ENCODE data around the gene DAP. TPM values are rescaled to one million over a fixed set of nuclear protein-coding genes. Genes with fewer than 3 reads are reported as not detected.
A peak's percentile ranks its signal among the peaks of the same experiment; 100 is the strongest.

Gene DAP
- total and polyA plus RNA-seq, 10 donors, result 29.4 to 111 (median 65.2) TPM

- TF ChIP-seq POLR2A (IDR thresholded peaks at IDR 0.05), result no peak
- TF ChIP-seq POLR2AphosphoS5 (IDR thresholded peaks at IDR 0.05), result no peak
- TF ChIP-seq, protein P1, sequence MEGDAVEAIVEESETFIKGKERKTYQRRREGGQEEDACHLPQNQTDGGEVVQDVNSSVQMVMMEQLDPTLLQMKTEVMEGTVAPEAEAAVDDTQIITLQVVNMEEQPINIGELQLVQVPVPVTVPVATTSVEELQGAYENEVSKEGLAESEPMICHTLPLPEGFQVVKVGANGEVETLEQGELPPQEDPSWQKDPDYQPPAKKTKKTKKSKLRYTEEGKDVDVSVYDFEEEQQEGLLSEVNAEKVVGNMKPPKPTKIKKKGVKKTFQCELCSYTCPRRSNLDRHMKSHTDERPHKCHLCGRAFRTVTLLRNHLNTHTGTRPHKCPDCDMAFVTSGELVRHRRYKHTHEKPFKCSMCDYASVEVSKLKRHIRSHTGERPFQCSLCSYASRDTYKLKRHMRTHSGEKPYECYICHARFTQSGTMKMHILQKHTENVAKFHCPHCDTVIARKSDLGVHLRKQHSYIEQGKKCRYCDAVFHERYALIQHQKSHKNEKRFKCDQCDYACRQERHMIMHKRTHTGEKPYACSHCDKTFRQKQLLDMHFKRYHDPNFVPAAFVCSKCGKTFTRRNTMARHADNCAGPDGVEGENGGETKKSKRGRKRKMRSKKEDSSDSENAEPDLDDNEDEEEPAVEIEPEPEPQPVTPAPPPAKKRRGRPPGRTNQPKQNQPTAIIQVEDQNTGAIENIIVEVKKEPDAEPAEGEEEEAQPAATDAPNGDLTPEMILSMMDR (IDR thresholded peaks at IDR 0.05 in 8 of 11, conservative IDR thresholded peaks at IDR 0.05 in 3 of 11), result no peak
- H3K27ac ChIP-seq, result no peak overlapping the region
- H3K4me3 ChIP-seq, result no peak overlapping the region
- H3K27me3 ChIP-seq (replicated peaks in 1 of 7), result no peaks in the 10 kb centered on the region
- peaks cover 0 to 70% (median 18%) of the 10 kb centered on the region in 6 donors for H3K36me3 ChIP-seq
- 48 to 96% (median 75%) methylated on average over 2 of the region's 2 CpGs for WGBS, 5 donors
- peaks cover 5 to 38% (median 15%) of the 10 kb centered on the region in 6 donors for H3K4me1 ChIP-seq
- peaks cover 0 to 12% (median 6%) of the 10 kb centered on the region in 8 donors for H3K9me3 ChIP-seq
- no peak for DNase-seq
- intact Hi-C loops (cut with DNase I; ENCODE audit: low total_unique reads), result no loop called here
These were observed 20.6 kb downstream of the DAP start for GRCh38 chr5:10740384-10740783.

DNA sequence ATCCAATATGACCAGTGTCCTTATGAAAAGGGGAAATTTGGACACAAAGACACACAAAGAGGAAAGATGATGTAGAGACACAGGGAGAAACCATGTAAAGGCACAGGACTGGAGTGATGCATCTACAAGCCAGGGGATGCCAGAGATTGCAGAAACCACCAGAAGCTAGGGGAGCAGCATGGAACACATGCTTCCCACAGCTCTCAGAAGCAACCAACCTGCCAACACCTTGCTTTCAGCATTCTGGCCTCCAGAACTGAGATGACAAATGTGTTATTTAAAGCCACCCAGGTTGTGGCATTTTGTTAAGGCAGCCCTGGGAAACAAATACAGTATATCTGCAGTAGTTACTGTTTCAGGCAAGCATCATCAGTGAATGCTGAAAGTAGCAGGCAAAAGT is 23.2 kb downstream of the DAP start:
- Histone ChIP-seq H3K9me3 (peaks cover 0 to 12% (median 6%) of the 10 kb centered on the region in 8 donors), H3K4me3 (no peak overlapping the region), H3K36me3 (peaks cover 0 to 53% (median 11%) of the 10 kb centered on the region in 6 donors), H3K27ac (no peak overlapping the region), H3K27me3 (replicated peaks in 1 of 7) (no peaks in the 10 kb centered on the region), H3K4me1 (peaks cover 5 to 41% (median 21%) of the 10 kb centered on the region in 6 donors)
- intact Hi-C loops (cut with DNase I; ENCODE audit: low total_unique reads), result no loop called here
- TF ChIP-seq POLR2A (IDR thresholded peaks at IDR 0.05) (no peak), POLR2AphosphoS5 (IDR thresholded peaks at IDR 0.05) (no peak)
- TF ChIP-seq, protein P1 (IDR thresholded peaks at IDR 0.05 in 8 of 11, conservative IDR thresholded peaks at IDR 0.05 in 3 of 11), result no peak
- no peak for DNase-seq

DNA sequence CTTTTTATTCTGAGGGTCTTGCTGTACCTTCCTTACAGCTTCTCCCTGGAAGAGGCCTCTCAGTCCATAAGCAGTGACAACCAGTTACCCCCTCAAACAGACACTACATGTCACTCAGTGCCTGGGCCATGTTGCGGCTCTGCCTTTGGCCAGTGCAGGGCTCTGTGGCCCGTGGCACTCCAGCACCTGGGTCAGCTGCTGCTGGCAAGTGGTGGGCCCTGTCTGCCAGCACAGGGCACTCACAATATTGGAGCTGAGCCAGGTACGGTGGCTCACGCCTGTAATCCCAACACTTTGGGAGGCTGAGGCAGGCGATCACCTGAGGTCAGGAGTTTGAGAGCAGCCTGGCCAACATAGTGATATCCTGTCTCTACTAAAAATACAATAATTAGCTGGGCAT is 24.2 kb downstream of the DAP start:
- peaks cover 0 to 12% (median 6%) of the 10 kb centered on the region in 8 donors for H3K9me3 ChIP-seq
- intact Hi-C loops (cut with DNase I; ENCODE audit: low total_unique reads), result no loop called here
- peaks cover 0 to 50% (median 11%) of the 10 kb centered on the region in 6 donors for H3K36me3 ChIP-seq
- TF ChIP-seq POLR2A (IDR thresholded peaks at IDR 0.05), result no peak
- TF ChIP-seq, protein P1 (IDR thresholded peaks at IDR 0.05 in 8 of 11, conservative IDR thresholded peaks at IDR 0.05 in 3 of 11), result no peak
- TF ChIP-seq POLR2AphosphoS5 (IDR thresholded peaks at IDR 0.05), result no peak
- no peak overlapping the region for H3K4me3 ChIP-seq
- peaks cover 5 to 50% (median 28%) of the 10 kb centered on the region in 6 donors for H3K4me1 ChIP-seq
- H3K27me3 ChIP-seq (replicated peaks in 1 of 7), result no peaks in the 10 kb centered on the region
- no peak overlapping the region for H3K27ac ChIP-seq
- 93 to 99% (median 96%) methylated on average over 4 to 5 of the region's 5 CpGs for WGBS, 5 donors
- DNase-seq, result no peak

DNA sequence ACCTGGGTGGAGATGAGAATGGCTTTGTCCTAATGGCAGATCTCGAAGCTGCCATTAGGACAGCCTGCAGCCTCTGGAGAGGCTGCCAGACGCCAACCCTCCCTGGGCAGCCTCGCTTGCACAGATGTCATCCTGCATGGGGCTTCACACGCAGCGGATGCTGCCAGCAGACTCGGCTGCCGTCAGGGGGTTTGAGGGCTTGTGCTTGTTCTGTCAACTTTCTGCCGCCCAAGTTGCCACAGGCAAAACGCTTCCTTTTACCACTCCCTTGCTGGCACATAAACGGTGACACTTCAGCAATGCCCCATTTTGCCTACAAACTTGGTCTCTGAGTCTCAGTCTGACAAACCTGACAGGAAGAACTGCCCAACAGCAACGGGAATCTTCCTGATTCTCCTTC is 24.7 kb downstream of the DAP start:
- WGBS, 5 donors, result 69 to 84% (median 78%) methylated on average over 9 to 11 of the region's 11 CpGs
- TF ChIP-seq POLR2A (IDR thresholded peaks at IDR 0.05), result no peak
- TF ChIP-seq, protein P1 (IDR thresholded peaks at IDR 0.05 in 8 of 11, conservative IDR thresholded peaks at IDR 0.05 in 3 of 11), result no peak
- no peak for TF ChIP-seq POLR2AphosphoS5 (IDR thresholded peaks at IDR 0.05)

More for the DNA sequence above, 24.7 kb downstream of the DAP start:
- H3K9me3 ChIP-seq, result peaks cover 0 to 12% (median 6%) of the 10 kb centered on the region in 8 donors
- peaks cover 5 to 53% (median 28%) of the 10 kb centered on the region in 6 donors for H3K4me1 ChIP-seq
- H3K36me3 ChIP-seq, result peaks cover 0 to 51% (median 10%) of the 10 kb centered on the region in 6 donors
- intact Hi-C loops (cut with DNase I; ENCODE audit: low total_unique reads), result no loop called here
- H3K4me3 ChIP-seq, result no peak overlapping the region
- DNase-seq, result peak; percentile 82
- H3K27ac ChIP-seq, result peak overlapping the region in 3 of 8 donors; percentile 17 to 41 (median 19)
- H3K27me3 ChIP-seq (replicated peaks in 1 of 7), result no peaks in the 10 kb centered on the region

All from spleen (tissue), 11 donors.